H1 (cell line): ENCODE measurements around the gene RABL2B. TPM values are rescaled to one million over a fixed set of nuclear protein-coding genes. Genes with fewer than 3 reads are reported as not detected.

ENCODE experiments used
- RNF2 ChIP-seq: fragments of 200-900, 300-1000 bp; sonication (generic); IDR thresholded peaks from 2 replicates; pipeline ENCODE4 v1.7.1; 2016; ENCODE audit warnings: borderline replicate concordance, low read depth, mild to moderate bottlenecking, antibody characterized with exemption, low read length; ENCODE audit not compliant: poor library complexity, severe bottlenecking; ENCODE audit errors: missing control alignments
- TAF7 ChIP-seq: optimal IDR thresholded peaks from 2 replicates; pipeline ENCODE3; 2011; ENCODE audit warnings: low read depth, mild to moderate bottlenecking, inconsistent platforms, low read length, moderate library complexity, borderline replicate concordance
- polyA plus RNA-seq, 7 experiments: library from polyadenylated mRNA; depleted of rRNA in 3 of 7; stranded (reverse) in 5 of 7; unstranded in 2 of 7; fragments of >200 nt in 5 of 7; fragments of 200-250 nt in 2 of 7; gene quantifications; 1 replicate in 5 of 7; 2 replicates in 1 of 7; 4 replicates in 1 of 7; pipeline versions ENCODE4 v1.2.1 to v1.2.3, GENCODE V29; 2011 to 2013; ENCODE audit warnings: missing spikeins in 2 of 7, mixed read lengths in 2 of 7
- total RNA-seq: library from RNA; stranded (reverse); fragmentation: NEBNext Ultra II Directional; extraction: Animal tissue kit (Norgen Biotek cat#: 25700); gene quantifications from 2 replicates; pipeline ENCODE4 v1.2.1, GENCODE V29; 2021

The RABL2B gene
- total and polyA plus RNA-seq, 2 of the 8 experiments (the other 6 are each of a cell fraction or from before 2014, with no cell fraction given): 16.2 to 26.5 TPM

DNA sequence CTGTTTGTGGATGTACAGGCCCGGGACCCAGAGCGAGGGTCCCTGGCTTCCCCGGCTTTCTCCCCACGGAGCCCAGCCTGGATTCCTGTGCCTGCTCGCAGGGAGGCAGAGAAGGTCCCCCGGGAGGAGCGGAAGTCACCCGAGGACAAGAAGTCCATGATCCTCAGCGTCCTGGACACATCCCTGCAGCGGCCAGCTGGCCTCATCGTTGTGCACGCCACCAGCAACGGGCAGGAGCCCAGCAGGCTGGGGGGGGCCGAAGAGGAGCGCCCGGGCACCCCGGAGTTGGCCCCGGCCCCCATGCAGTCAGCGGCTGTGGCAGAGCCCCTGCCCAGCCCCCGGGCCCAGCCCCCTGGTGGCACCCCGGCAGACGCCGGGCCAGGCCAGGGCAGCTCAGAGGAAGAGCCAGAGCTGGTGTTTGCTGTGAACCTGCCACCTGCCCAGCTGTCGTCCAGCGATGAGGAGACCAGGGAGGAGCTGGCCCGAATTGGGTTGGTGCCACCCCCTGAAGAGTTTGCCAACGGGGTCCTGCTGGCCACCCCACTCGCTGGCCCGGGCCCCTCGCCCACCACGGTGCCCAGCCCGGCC lies 62.1 kb downstream of the RABL2B start (continued):
- TF ChIP-seq RNF2 (no peak), TAF7 (no peak)
- TF ChIP-seq, all 59 proteins: peak for 0
